OCI-LY1 (cell line): ENCODE results near the gene TMEM30A.

Experiments
- CTCF ChIP-seq: fragments of 200-600 bp; sonication (generic), shearing (Covaris generic); IDR thresholded peaks from 2 replicates; pipeline ENCODE4 v1.5.1; 2017; ENCODE audit warnings: mild to moderate bottlenecking, antibody characterized with exemption, low read length, moderate library complexity, mixed read lengths
- EZH2 ChIP-seq: fragments of 200-600 bp; sonication (generic), shearing (Covaris generic); IDR thresholded peaks from 2 replicates; pipeline ENCODE4 v1.8.0; 2017; ENCODE audit warnings: borderline replicate concordance, mixed run types, mild to moderate bottlenecking, antibody characterized with exemption, low read length, moderate library complexity, mixed read lengths

GRCh38 chr6:75215291-75215690 lies 69.3 kb downstream of the TMEM30A start:
- no peak for TF ChIP-seq CTCF
- no peak for TF ChIP-seq EZH2
